ENCODE results near the gene ILKAP. TPM values are rescaled to one million over a fixed set of nuclear protein-coding genes. Genes with fewer than 3 reads are reported as not detected.

Gene ILKAP
- total and polyA plus RNA-seq, 2 experiments from 2014 or later: 11.9 to 35.0 TPM

- Histone ChIP-seq H3F3A (ENCODE audit: insufficient read depth) (no peaks in the 10 kb centered on the region), H3K27ac (no peak overlapping the region), H3K9me2 (ENCODE audit: insufficient read depth) (no peaks in the 10 kb centered on the region), H2AFZ (no peak overlapping the region), H3K27me3 (replicated peaks; ENCODE audit: insufficient read depth) (no peaks in the 10 kb centered on the region), H3K9me3 (ENCODE audit: low read depth) (no peaks in the 10 kb centered on the region), H3K79me2 (ENCODE audit: insufficient read depth) (no peaks in the 10 kb centered on the region), H3K4me3 (no peak overlapping the region), H4K20me1 (ENCODE audit: insufficient read depth) (no peaks in the 10 kb centered on the region), H3K36me3 (ENCODE audit: low read depth) (no peaks in the 10 kb centered on the region), H3K4me1 (ENCODE audit: insufficient read depth) (no peaks in the 10 kb centered on the region), H3K4me2 (ENCODE audit: unreplicated experiment) (no peak overlapping the region), H3K9ac (no peak overlapping the region)
- 76 to 84% methylated on average over 19 of the region's 19 CpGs for WGBS, 2 experiments (ENCODE audit: low coverage in 1 of 2, low lambda C conversion rate in 2 of 2, missing lambda C conversion rate in 2 of 2)
- in situ Hi-C loops (cut with MboI): no loop called here
- DNase-seq: no peak
- TF ChIP-seq EZH2phosphoT487 (IDR thresholded peaks at IDR 0.05; ENCODE audit: insufficient read depth, low read depth): no peak
- no peak for TF ChIP-seq EZH2 (IDR thresholded peaks at IDR 0.05; ENCODE audit: insufficient read depth, poor library complexity, severe bottlenecking)
Observed at GRCh38 chr2:238155051-238155760, 48.3 kb downstream of the ILKAP start.

DNA sequence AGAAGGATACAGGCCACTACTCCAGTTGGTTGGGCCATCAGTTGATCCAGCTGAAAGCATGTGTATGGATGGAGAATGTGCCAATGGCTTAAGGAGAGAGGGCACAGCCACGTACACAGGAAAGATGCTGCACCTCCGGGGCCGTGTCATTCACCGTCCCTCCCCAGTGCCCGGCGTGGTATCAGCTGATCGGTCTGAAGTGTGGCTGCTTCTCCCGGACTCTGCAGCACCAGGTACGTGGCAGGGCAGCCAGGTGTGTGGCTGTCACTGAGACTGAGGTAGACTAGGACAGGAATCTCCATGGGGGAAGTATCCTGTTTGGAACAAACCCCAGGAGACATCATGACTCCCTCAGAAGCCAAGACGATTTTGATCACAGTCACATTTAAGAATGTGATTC is 48.9 kb downstream of the ILKAP start:
- no peak for DNase-seq
- H3F3A ChIP-seq (ENCODE audit: insufficient read depth): no peaks in the 10 kb centered on the region
- H3K4me1 ChIP-seq (ENCODE audit: insufficient read depth): no peaks in the 10 kb centered on the region
- no peak overlapping the region for H3K4me2 ChIP-seq (ENCODE audit: unreplicated experiment)
- in situ Hi-C loops (cut with MboI): no loop called here
- H3K4me3 ChIP-seq: no peak overlapping the region
- WGBS, 2 experiments (ENCODE audit: low coverage in 1 of 2, low lambda C conversion rate in 2 of 2, missing lambda C conversion rate in 2 of 2): 75 to 81% methylated on average over 10 of the region's 10 CpGs
- H3K9me3 ChIP-seq (ENCODE audit: low read depth): no peaks in the 10 kb centered on the region
- TF ChIP-seq EZH2 (IDR thresholded peaks at IDR 0.05; ENCODE audit: insufficient read depth, poor library complexity, severe bottlenecking) (no peak), EZH2phosphoT487 (IDR thresholded peaks at IDR 0.05; ENCODE audit: insufficient read depth, low read depth) (no peak)
- no peaks in the 10 kb centered on the region for H3K9me2 ChIP-seq (ENCODE audit: insufficient read depth)
- no peaks in the 10 kb centered on the region for H4K20me1 ChIP-seq (ENCODE audit: insufficient read depth)
- no peak overlapping the region for H3K27ac ChIP-seq
- H3K9ac ChIP-seq: no peak overlapping the region
- no peaks in the 10 kb centered on the region for H3K27me3 ChIP-seq (replicated peaks; ENCODE audit: insufficient read depth)
- no peaks in the 10 kb centered on the region for H3K36me3 ChIP-seq (ENCODE audit: low read depth)
- no peak overlapping the region for H2AFZ ChIP-seq
- no peaks in the 10 kb centered on the region for H3K79me2 ChIP-seq (ENCODE audit: insufficient read depth)

DNA sequence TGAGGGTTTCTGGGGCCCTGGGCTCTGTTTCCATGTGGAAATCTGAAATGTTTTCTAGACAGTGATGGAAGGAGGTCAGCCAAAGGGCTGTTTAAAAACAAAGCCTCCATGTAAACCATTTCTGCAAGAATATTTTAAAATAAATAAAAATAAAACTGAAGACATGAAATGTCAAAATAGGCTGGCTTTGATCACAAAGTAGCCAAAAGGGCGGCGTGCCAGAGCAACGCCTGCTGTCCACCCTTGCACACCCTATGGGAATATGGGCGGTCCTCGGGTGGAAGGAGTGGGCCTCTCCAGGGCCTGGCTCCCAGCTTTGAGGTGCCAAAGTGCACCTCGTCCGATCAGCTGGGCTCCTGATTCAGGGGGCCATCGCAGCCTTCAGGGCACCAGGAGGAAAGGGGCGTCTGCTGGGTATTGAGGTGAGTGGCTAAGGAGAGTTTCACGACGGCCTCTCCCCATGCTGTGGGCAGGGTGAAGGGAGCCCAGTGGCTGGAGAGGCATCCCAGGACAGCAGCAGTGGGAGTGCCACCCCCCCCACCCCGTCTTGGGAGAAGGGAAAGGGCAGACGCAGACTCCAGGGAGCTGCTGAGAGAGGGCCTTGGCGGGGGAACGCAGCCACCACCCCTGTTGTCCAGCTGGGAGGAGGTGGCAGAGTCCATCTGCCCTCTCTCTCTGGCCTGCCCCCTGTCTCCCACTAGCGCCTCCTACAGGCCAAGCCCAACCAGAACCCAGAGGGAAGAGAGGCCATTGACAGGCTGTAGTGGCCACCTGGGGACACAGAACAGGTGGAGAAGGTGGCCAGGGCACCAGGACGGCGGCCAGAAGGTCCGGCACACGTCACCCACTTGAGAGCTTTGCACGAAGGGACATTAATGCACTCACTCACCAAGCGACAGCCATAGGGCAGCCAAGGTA is 50.5 kb downstream of the ILKAP start:
- Histone ChIP-seq H3K4me2 (ENCODE audit: unreplicated experiment) (no peak overlapping the region), H2AFZ (no peak overlapping the region), H3K4me3 (no peak overlapping the region), H4K20me1 (ENCODE audit: insufficient read depth) (no peaks in the 10 kb centered on the region), H3K36me3 (ENCODE audit: low read depth) (no peaks in the 10 kb centered on the region), H3K4me1 (ENCODE audit: insufficient read depth) (no peaks in the 10 kb centered on the region), H3K27me3 (replicated peaks; ENCODE audit: insufficient read depth) (no peaks in the 10 kb centered on the region), H3F3A (ENCODE audit: insufficient read depth) (no peaks in the 10 kb centered on the region), H3K9ac (no peak overlapping the region), H3K79me2 (ENCODE audit: insufficient read depth) (no peaks in the 10 kb centered on the region), H3K9me2 (ENCODE audit: insufficient read depth) (no peaks in the 10 kb centered on the region), H3K9me3 (ENCODE audit: low read depth) (no peaks in the 10 kb centered on the region), H3K27ac (no peak overlapping the region)
- DNase-seq: no peak
- in situ Hi-C loops (cut with MboI): no loop called here
- TF ChIP-seq EZH2phosphoT487 (IDR thresholded peaks at IDR 0.05; ENCODE audit: insufficient read depth, low read depth) (no peak), EZH2 (IDR thresholded peaks at IDR 0.05; ENCODE audit: insufficient read depth, poor library complexity, severe bottlenecking) (no peak)
- WGBS, 2 experiments (ENCODE audit: low coverage in 1 of 2, low lambda C conversion rate in 2 of 2, missing lambda C conversion rate in 2 of 2): 83 to 86% methylated on average over 20 to 22 of the region's 22 CpGs

GRCh38 chr2:238151628-238152235 is 51.8 kb downstream of the ILKAP start:
- Histone ChIP-seq H3K4me2 (ENCODE audit: unreplicated experiment) (no peak overlapping the region), H3K4me1 (ENCODE audit: insufficient read depth) (no peaks in the 10 kb centered on the region), H3K9me2 (ENCODE audit: insufficient read depth) (no peaks in the 10 kb centered on the region), H4K20me1 (ENCODE audit: insufficient read depth) (no peaks in the 10 kb centered on the region), H3K9ac (no peak overlapping the region), H3K9me3 (ENCODE audit: low read depth) (no peaks in the 10 kb centered on the region), H3K27ac (no peak overlapping the region), H3K27me3 (replicated peaks; ENCODE audit: insufficient read depth) (no peaks in the 10 kb centered on the region), H2AFZ (no peak overlapping the region), H3K4me3 (no peak overlapping the region), H3F3A (ENCODE audit: insufficient read depth) (no peaks in the 10 kb centered on the region), H3K36me3 (ENCODE audit: low read depth) (no peaks in the 10 kb centered on the region), H3K79me2 (ENCODE audit: insufficient read depth) (no peaks in the 10 kb centered on the region)
- in situ Hi-C loops (cut with MboI): no loop called here
- TF ChIP-seq EZH2 (IDR thresholded peaks at IDR 0.05; ENCODE audit: insufficient read depth, poor library complexity, severe bottlenecking) (no peak), EZH2phosphoT487 (IDR thresholded peaks at IDR 0.05; ENCODE audit: insufficient read depth, low read depth) (no peak)
- DNase-seq: no peak
- WGBS, 2 experiments (ENCODE audit: low coverage in 1 of 2, low lambda C conversion rate in 2 of 2, missing lambda C conversion rate in 2 of 2): 76 to 79% methylated on average over 16 of the region's 16 CpGs

Measured in GM23248 (cell line).